ENCODE results near the gene PTGFR.

The PTGFR gene

GRCh38 chr1:78561856-78562255 lies 71.1 kb downstream of the PTGFR start:
- TF ChIP-seq, protein P1, sequence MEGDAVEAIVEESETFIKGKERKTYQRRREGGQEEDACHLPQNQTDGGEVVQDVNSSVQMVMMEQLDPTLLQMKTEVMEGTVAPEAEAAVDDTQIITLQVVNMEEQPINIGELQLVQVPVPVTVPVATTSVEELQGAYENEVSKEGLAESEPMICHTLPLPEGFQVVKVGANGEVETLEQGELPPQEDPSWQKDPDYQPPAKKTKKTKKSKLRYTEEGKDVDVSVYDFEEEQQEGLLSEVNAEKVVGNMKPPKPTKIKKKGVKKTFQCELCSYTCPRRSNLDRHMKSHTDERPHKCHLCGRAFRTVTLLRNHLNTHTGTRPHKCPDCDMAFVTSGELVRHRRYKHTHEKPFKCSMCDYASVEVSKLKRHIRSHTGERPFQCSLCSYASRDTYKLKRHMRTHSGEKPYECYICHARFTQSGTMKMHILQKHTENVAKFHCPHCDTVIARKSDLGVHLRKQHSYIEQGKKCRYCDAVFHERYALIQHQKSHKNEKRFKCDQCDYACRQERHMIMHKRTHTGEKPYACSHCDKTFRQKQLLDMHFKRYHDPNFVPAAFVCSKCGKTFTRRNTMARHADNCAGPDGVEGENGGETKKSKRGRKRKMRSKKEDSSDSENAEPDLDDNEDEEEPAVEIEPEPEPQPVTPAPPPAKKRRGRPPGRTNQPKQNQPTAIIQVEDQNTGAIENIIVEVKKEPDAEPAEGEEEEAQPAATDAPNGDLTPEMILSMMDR (conservative IDR thresholded peaks at IDR 0.05; ENCODE audit: low read length), result no peak
- no peak for TF ChIP-seq EZH2phosphoT487 (IDR thresholded peaks at IDR 0.05; ENCODE audit: borderline replicate concordance)
- Histone ChIP-seq H3K4me2 (ENCODE audit: low read depth, low read length, poor library complexity, severe bottlenecking) (no peak overlapping the region), H3F3A (ENCODE audit: low read depth) (no peaks in the 10 kb centered on the region), H3K9me3 (ENCODE audit: insufficient read depth, low read depth, low read length) (no peaks in the 10 kb centered on the region), H3K36me3 (ENCODE audit: insufficient read depth, low read length) (no peaks in the 10 kb centered on the region), H3K79me2 (ENCODE audit: insufficient read depth, low read length) (no peaks in the 10 kb centered on the region), H3K4me3 (ENCODE audit: low read length, poor library complexity, severe bottlenecking) (no peak overlapping the region), H3K9me2 (replicated peaks; ENCODE audit: low read depth, low read length) (no peaks in the 10 kb centered on the region), H3K27me3 (ENCODE audit: insufficient read depth, low read length, poor library complexity, severe bottlenecking) (no peaks in the 10 kb centered on the region), H2AFZ (ENCODE audit: low read length) (no peak overlapping the region), H3K4me1 (ENCODE audit: insufficient read depth, low read length, poor library complexity, severe bottlenecking) (no peaks in the 10 kb centered on the region), H4K20me1 (ENCODE audit: insufficient read depth, low read length, poor library complexity, severe bottlenecking) (no peaks in the 10 kb centered on the region), H3K9ac (ENCODE audit: low read depth, low read length, poor library complexity, severe bottlenecking) (no peak overlapping the region)

- Histone ChIP-seq H3K9me3 (ENCODE audit: insufficient read depth, low read depth, low read length) (no peaks in the 10 kb centered on the region), H3K27me3 (ENCODE audit: insufficient read depth, low read length, poor library complexity, severe bottlenecking) (no peaks in the 10 kb centered on the region), H3K79me2 (ENCODE audit: insufficient read depth, low read length) (no peaks in the 10 kb centered on the region), H2AFZ (ENCODE audit: low read length) (no peak overlapping the region), H3K9me2 (replicated peaks; ENCODE audit: low read depth, low read length) (no peaks in the 10 kb centered on the region), H3K4me2 (ENCODE audit: low read depth, low read length, poor library complexity, severe bottlenecking) (no peak overlapping the region), H4K20me1 (ENCODE audit: insufficient read depth, low read length, poor library complexity, severe bottlenecking) (no peaks in the 10 kb centered on the region), H3K4me1 (ENCODE audit: insufficient read depth, low read length, poor library complexity, severe bottlenecking) (no peaks in the 10 kb centered on the region), H3K9ac (ENCODE audit: low read depth, low read length, poor library complexity, severe bottlenecking) (no peak overlapping the region), H3K36me3 (ENCODE audit: insufficient read depth, low read length) (no peaks in the 10 kb centered on the region), H3F3A (ENCODE audit: low read depth) (no peaks in the 10 kb centered on the region), H3K4me3 (ENCODE audit: low read length, poor library complexity, severe bottlenecking) (no peak overlapping the region)
- TF ChIP-seq EZH2phosphoT487 (IDR thresholded peaks at IDR 0.05; ENCODE audit: borderline replicate concordance), result no peak
- TF ChIP-seq, protein P1 (conservative IDR thresholded peaks at IDR 0.05; ENCODE audit: low read length), result no peak
Measured at GRCh38 chr1:78565393-78565792, 74.6 kb downstream of the PTGFR start.

DNA sequence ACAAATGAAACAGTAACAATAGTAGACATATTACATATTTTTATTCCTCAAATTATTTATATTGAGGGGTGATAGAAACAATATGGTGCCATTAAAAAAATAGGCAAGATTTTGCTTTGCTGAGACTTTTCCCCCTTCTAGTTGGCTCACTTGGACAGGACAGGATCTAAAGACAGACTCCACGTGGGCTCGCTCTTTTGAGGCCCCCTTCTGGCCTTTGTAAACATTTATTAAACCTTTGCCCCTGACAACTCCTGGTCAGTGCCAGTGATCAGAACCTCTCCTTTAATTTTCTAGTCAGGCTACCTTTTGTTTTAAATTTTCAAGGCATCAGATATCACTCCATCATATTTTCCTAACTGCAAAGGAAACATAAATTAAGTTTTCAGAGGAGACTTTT lies 79.8 kb downstream of the PTGFR start:
- Histone ChIP-seq H4K20me1 (ENCODE audit: insufficient read depth, low read length, poor library complexity, severe bottlenecking) (no peaks in the 10 kb centered on the region), H3K27me3 (ENCODE audit: insufficient read depth, low read length, poor library complexity, severe bottlenecking) (no peaks in the 10 kb centered on the region), H3K79me2 (ENCODE audit: insufficient read depth, low read length) (no peaks in the 10 kb centered on the region), H3F3A (ENCODE audit: low read depth) (no peaks in the 10 kb centered on the region), H3K36me3 (ENCODE audit: insufficient read depth, low read length) (no peaks in the 10 kb centered on the region), H3K9me3 (ENCODE audit: insufficient read depth, low read depth, low read length) (no peaks in the 10 kb centered on the region), H2AFZ (ENCODE audit: low read length) (no peak overlapping the region), H3K9me2 (replicated peaks; ENCODE audit: low read depth, low read length) (no peaks in the 10 kb centered on the region), H3K9ac (ENCODE audit: low read depth, low read length, poor library complexity, severe bottlenecking) (no peak overlapping the region), H3K4me3 (ENCODE audit: low read length, poor library complexity, severe bottlenecking) (no peak overlapping the region), H3K4me2 (ENCODE audit: low read depth, low read length, poor library complexity, severe bottlenecking) (no peak overlapping the region), H3K4me1 (ENCODE audit: insufficient read depth, low read length, poor library complexity, severe bottlenecking) (no peaks in the 10 kb centered on the region)
- TF ChIP-seq EZH2phosphoT487 (IDR thresholded peaks at IDR 0.05; ENCODE audit: borderline replicate concordance), result no peak
- TF ChIP-seq, protein P1 (conservative IDR thresholded peaks at IDR 0.05; ENCODE audit: low read length), result 0 out of 2 replicates have a peak, but pooled peaks have one; percentile 12

All from Loucy (cell line).